Measurements from ENCODE around the gene PKN2.

- TF ChIP-seq ZNF274 (IDR thresholded peaks at IDR 0.05; ENCODE audit: low read length) = no peak
- TF ChIP-seq ZNF274 (tag by site-specific recombination; IDR thresholded peaks at IDR 0.05; ENCODE audit: borderline replicate concordance) = no peak
- TF ChIP-seq ZNF660 (tag by site-specific recombination; IDR thresholded peaks at IDR 0.05) = no peak
These were observed 103.2 kb downstream of the PKN2 start for GRCh38 chr1:88787023-88787903.

Data from HEK293 (cell line).